ENCODE data around the gene SRGAP2B.
"Not testable (repeated sequence)": the region's sequence is repeated elsewhere in the genome, so short reads cannot be mapped to it uniquely, and the experiment has no call there.

Gene SRGAP2B

GRCh38 chr1:144882343-144882742, 212.8 kb downstream of the SRGAP2B start:
- not testable (repeated sequence) for H3K36me3 ChIP-seq (ENCODE audit: control insufficient read depth, insufficient read depth, low read length); H3K9me3 ChIP-seq (ENCODE audit: control insufficient read depth, low read length); H3K4me3 ChIP-seq (ENCODE audit: insufficient read depth, low read depth, low read length, poor library complexity, severe bottlenecking); H3K27me3 ChIP-seq (replicated peaks; ENCODE audit: control insufficient read depth, insufficient read depth, low read length, poor library complexity, severe bottlenecking); DNase-seq; H3K27ac ChIP-seq (ENCODE audit: insufficient read depth, low read length, poor library complexity, severe bottlenecking); H3K4me1 ChIP-seq (ENCODE audit: control insufficient read depth, insufficient read depth, low read length, poor library complexity, severe bottlenecking)

- not testable (repeated sequence) for H3K27ac ChIP-seq (ENCODE audit: insufficient read depth, low read length, poor library complexity, severe bottlenecking); H3K27me3 ChIP-seq (replicated peaks; ENCODE audit: control insufficient read depth, insufficient read depth, low read length, poor library complexity, severe bottlenecking); H3K9me3 ChIP-seq (ENCODE audit: control insufficient read depth, low read length); H3K36me3 ChIP-seq (ENCODE audit: control insufficient read depth, insufficient read depth, low read length); H3K4me3 ChIP-seq (ENCODE audit: insufficient read depth, low read depth, low read length, poor library complexity, severe bottlenecking); H3K4me1 ChIP-seq (ENCODE audit: control insufficient read depth, insufficient read depth, low read length, poor library complexity, severe bottlenecking); DNase-seq
Observed at GRCh38 chr1:144858607-144859006, 236.5 kb downstream of the SRGAP2B start.
